GM23338 (cell line): Measurements from ENCODE around the gene LNX1. TPM values are rescaled to one million over a fixed set of nuclear protein-coding genes. Genes with fewer than 3 reads are reported as not detected.

Experiments used
- ATAC-seq: fragments of 200-7000 bp; cut with Tn5 transposase; 3 replicates; pipeline ENCODE4 v1.9.1; 2020
- DNase-seq: peaks from one replicate; pipeline ENCODE4 v3.0.0-alpha.2; 2015; ENCODE audit warnings: low spot score
- H2AFZ ChIP-seq: fragments of 200-600 bp; sonication (generic); 2 replicates; pipeline ENCODE4 v1.8.0; 2016; ENCODE audit warnings: antibody characterized with exemption, mild to moderate bottlenecking, moderate library complexity
- H3F3A ChIP-seq: fragments of 200-600 bp; sonication (generic); replicated peaks from 2 replicates; pipeline ENCODE4 v1.8.0; 2017; ENCODE audit warnings: antibody characterized with exemption, mixed run types, low read depth
- H3K27ac ChIP-seq: fragments of 200-600 bp; sonication (generic); 2 replicates; pipeline ENCODE4 v1.6.1; 2016; ENCODE audit warnings: low read depth
- H3K27me3 ChIP-seq: fragments of 200-600 bp; sonication (generic); 2 replicates; pipeline ENCODE4 v1.8.0; 2016; ENCODE audit warnings: mild to moderate bottlenecking, mixed run types, moderate library complexity; ENCODE audit not compliant: insufficient read depth
- H3K36me3 ChIP-seq: fragments of 200-600 bp; sonication (generic); 2 replicates; pipeline ENCODE4 v1.8.0; 2016; ENCODE audit warnings: mild to moderate bottlenecking; ENCODE audit not compliant: insufficient read depth
- H3K4me1 ChIP-seq: fragments of 200-600 bp; sonication (generic); 2 replicates; pipeline ENCODE4 v1.8.0; 2016; ENCODE audit warnings: mild to moderate bottlenecking, moderate library complexity; ENCODE audit not compliant: insufficient read depth
- H3K4me2 ChIP-seq: fragments of 200-600 bp; sonication (generic); 2 replicates; pipeline ENCODE4 v1.7.1; 2017; ENCODE audit warnings: mixed run types
- H3K4me3 ChIP-seq: fragments of 200-600 bp; sonication (generic); 2 replicates; pipeline ENCODE4 v1.6.1; 2016; ENCODE audit warnings: mixed run types
- H3K79me2 ChIP-seq: fragments of 200-600 bp; sonication (generic); replicated peaks from 2 replicates; pipeline ENCODE4 v1.8.0; 2017; ENCODE audit warnings: mild to moderate bottlenecking; ENCODE audit not compliant: insufficient read depth
- H3K9me2 ChIP-seq: fragments of 200-600 bp; sonication (generic); 2 replicates; pipeline ENCODE4 v1.8.0; 2017; ENCODE audit not compliant: insufficient read depth
- H4K20me1 ChIP-seq: fragments of 200-600 bp; sonication (generic); replicated peaks from 2 replicates; pipeline ENCODE4 v1.8.0; 2017; ENCODE audit warnings: mild to moderate bottlenecking; ENCODE audit not compliant: insufficient read depth
- H3K27ac Mint-ChIP-seq: 2 replicates; pipeline ENCODE4 v1.8.0; 2020; ENCODE audit warnings: inconsistent platforms, mild to moderate bottlenecking, moderate library complexity, mixed read lengths
- H3K27me3 Mint-ChIP-seq: 3 replicates; pipeline ENCODE4 v1.8.0; 2022; ENCODE audit warnings: low read depth, mild to moderate bottlenecking, moderate library complexity, mixed read lengths, inconsistent platforms; ENCODE audit not compliant: insufficient read depth, poor library complexity
- H3K36me3 Mint-ChIP-seq: 3 replicates; pipeline ENCODE4 v1.8.0; 2021; ENCODE audit warnings: low read depth, mild to moderate bottlenecking, inconsistent platforms, moderate library complexity, mixed read lengths
- H3K4me1 Mint-ChIP-seq: 3 replicates; pipeline ENCODE4 v1.8.0; 2020; ENCODE audit warnings: mild to moderate bottlenecking, inconsistent platforms, mixed read lengths
- H3K4me3 Mint-ChIP-seq: 3 replicates; pipeline ENCODE4 v1.8.0; 2021; ENCODE audit warnings: moderate library complexity, mild to moderate bottlenecking, inconsistent platforms, mixed read lengths
- H3K9me3 Mint-ChIP-seq: 3 replicates; pipeline ENCODE4 v1.8.0; 2020; ENCODE audit warnings: moderate library complexity, mild to moderate bottlenecking, inconsistent platforms, mixed read lengths
- CREB1 ChIP-seq: fragments of 250-450 bp; sonication (Bioruptor Pico); IDR thresholded peaks from 2 replicates; pipeline ENCODE4 v1.5.0; 2020; ENCODE audit warnings: low read depth, mild to moderate bottlenecking, moderate library complexity
- EZH2 ChIP-seq: fragments of 200-600 bp; sonication (generic); IDR thresholded peaks from one replicate; pipeline ENCODE4 v1.8.0; 2017; ENCODE audit warnings: antibody characterized with exemption, mild to moderate bottlenecking, low read depth; ENCODE audit not compliant: unreplicated experiment
- ZNF114 ChIP-seq: fragments of 250-450 bp; sonication (Bioruptor Pico); IDR thresholded peaks from 2 replicates; pipeline ENCODE4 v1.5.0; 2020; ENCODE audit warnings: mild to moderate bottlenecking, moderate library complexity
- polyA plus RNA-seq: library from polyadenylated mRNA; unstranded; fragments of >200 nt; fragmentation: Nextera tagmentation; extraction: Ambion mirVana; gene quantifications from 2 replicates; pipeline ENCODE4 v1.2.1, GENCODE V29; 2016
- total RNA-seq: library from RNA; depleted of rRNA; stranded (reverse); fragments of >200 nt; shearing (Covaris generic); gene quantifications from 2 replicates; pipeline ENCODE4 v1.2.3, GENCODE V29; 2014
- TF ChIP-seq, protein P1 (sequence below): fragments of 250-450 bp; sonication (Bioruptor Pico); IDR thresholded peaks from 2 replicates; pipeline ENCODE4 v1.5.0; 2020; ENCODE audit warnings: mild to moderate bottlenecking, moderate library complexity
- TF ChIP-seq, protein P2 (sequence below): IDR thresholded peaks from one replicate; pipeline ENCODE4 v1.6.1; 2018; ENCODE audit warnings: antibody characterized with exemption; ENCODE audit not compliant: unreplicated experiment

Gene LNX1
- total and polyA plus RNA-seq, 2 experiments from 2014 or later: 5.4 to 6.4 TPM

DNA sequence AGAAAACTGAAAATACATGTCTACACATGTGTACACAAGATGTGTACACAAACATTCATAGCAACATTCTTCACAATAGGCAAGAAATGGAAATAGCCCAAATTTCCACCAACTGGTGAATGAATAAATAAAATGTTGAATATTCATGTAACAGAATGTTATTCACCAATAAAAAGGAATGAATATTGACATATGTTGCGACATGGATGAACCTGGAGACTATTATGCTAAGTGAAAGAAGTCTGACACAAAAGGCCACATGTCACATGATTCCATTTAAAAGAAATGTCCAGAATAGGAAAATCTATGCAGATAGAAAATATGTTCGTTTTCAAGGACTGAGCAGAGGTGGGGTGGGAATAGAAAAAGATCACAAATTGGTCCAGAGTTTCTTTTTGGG is 34.6 kb upstream of the LNX1 start (continued):
- TF ChIP-seq, protein P1, sequence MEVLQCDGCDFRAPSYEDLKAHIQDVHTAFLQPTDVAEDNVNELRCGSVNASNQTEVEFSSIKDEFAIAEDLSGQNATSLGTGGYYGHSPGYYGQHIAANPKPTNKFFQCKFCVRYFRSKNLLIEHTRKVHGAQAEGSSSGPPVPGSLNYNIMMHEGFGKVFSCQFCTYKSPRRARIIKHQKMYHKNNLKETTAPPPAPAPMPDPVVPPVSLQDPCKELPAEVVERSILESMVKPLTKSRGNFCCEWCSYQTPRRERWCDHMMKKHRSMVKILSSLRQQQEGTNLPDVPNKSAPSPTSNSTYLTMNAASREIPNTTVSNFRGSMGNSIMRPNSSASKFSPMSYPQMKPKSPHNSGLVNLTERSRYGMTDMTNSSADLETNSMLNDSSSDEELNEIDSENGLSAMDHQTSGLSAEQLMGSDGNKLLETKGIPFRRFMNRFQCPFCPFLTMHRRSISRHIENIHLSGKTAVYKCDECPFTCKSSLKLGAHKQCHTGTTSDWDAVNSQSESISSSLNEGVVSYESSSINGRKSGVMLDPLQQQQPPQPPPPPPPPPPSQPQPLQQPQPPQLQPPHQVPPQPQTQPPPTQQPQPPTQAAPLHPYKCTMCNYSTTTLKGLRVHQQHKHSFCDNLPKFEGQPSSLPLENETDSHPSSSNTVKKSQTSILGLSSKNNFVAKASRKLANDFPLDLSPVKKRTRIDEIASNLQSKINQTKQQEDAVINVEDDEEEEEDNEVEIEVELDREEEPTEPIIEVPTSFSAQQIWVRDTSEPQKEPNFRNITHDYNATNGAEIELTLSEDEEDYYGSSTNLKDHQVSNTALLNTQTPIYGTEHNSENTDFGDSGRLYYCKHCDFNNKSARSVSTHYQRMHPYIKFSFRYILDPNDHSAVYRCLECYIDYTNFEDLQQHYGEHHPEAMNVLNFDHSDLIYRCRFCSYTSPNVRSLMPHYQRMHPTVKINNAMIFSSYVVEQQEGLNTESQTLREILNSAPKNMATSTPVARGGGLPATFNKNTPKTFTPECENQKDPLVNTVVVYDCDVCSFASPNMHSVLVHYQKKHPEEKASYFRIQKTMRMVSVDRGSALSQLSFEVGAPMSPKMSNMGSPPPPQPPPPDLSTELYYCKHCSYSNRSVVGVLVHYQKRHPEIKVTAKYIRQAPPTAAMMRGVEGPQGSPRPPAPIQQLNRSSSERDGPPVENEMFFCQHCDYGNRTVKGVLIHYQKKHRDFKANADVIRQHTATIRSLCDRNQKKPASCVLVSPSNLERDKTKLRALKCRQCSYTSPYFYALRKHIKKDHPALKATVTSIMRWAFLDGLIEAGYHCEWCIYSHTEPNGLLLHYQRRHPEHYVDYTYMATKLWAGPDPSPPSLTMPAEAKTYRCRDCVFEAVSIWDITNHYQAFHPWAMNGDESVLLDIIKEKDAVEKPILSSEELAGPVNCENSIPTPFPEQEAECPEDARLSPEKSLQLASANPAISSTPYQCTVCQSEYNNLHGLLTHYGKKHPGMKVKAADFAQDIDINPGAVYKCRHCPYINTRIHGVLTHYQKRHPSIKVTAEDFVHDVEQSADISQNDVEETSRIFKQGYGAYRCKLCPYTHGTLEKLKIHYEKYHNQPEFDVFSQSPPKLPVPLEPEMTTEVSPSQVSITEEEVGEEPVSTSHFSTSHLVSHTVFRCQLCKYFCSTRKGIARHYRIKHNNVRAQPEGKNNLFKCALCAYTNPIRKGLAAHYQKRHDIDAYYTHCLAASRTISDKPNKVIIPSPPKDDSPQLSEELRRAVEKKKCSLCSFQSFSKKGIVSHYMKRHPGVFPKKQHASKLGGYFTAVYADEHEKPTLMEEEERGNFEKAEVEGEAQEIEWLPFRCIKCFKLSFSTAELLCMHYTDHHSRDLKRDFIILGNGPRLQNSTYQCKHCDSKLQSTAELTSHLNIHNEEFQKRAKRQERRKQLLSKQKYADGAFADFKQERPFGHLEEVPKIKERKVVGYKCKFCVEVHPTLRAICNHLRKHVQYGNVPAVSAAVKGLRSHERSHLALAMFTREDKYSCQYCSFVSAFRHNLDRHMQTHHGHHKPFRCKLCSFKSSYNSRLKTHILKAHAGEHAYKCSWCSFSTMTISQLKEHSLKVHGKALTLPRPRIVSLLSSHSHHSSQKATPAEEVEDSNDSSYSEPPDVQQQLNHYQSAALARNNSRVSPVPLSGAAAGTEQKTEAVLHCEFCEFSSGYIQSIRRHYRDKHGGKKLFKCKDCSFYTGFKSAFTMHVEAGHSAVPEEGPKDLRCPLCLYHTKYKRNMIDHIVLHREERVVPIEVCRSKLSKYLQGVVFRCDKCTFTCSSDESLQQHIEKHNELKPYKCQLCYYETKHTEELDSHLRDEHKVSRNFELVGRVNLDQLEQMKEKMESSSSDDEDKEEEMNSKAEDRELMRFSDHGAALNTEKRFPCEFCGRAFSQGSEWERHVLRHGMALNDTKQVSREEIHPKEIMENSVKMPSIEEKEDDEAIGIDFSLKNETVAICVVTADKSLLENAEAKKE (CRISPR knock-in tag): no peak
- TF ChIP-seq ZNF114 (no peak), EZH2 (no peak), CREB1 (CRISPR knock-in tag) (no peak)

DNA sequence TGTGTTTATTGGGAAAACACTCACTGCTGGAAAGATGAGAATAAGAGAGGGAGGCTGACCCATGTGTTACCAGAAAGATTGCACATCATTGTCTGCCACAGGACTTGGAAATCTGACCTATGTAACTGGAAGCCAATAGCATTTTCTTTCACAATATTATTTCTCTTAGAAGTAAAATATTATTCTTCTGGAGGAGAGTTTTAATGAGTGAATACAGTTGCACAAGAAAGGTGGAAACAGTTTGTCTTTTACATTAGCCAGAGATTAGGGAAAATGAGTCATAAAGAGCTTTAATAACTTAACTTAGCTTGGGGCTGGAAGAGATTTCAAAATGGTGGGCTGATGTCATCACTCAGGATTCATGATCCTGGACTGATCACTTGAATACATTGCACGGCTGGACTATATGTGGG is 31.5 kb upstream of the LNX1 start:
- H2AFZ ChIP-seq: no peak overlapping the region
- H3K4me1 ChIP-seq: peaks cover 2% of the 10 kb centered on the region; the same call in 1 of the 2 replicates
- H3K27ac ChIP-seq: no peak overlapping the region
- no peaks in the 10 kb centered on the region for H3K27me3 Mint-ChIP-seq
- no peaks in the 10 kb centered on the region for H3F3A ChIP-seq
- no peak overlapping the region for H3K4me2 ChIP-seq
- no peaks in the 10 kb centered on the region for H3K79me2 ChIP-seq
- no peak overlapping the region for H3K27ac Mint-ChIP-seq
- peaks cover 5% of the 10 kb centered on the region for H3K9me2 ChIP-seq
- DNase-seq (no peak), ATAC-seq (no peak)
- no peaks in the 10 kb centered on the region for H3K9me3 Mint-ChIP-seq
- H4K20me1 ChIP-seq: no peaks in the 10 kb centered on the region
- peaks cover 10% of the 10 kb centered on the region for H3K4me1 Mint-ChIP-seq
- no peaks in the 10 kb centered on the region for H3K27me3 ChIP-seq
- no peak overlapping the region for H3K4me3 Mint-ChIP-seq
- no peak overlapping the region for H3K4me3 ChIP-seq
- no peaks in the 10 kb centered on the region for H3K36me3 ChIP-seq
- no peaks in the 10 kb centered on the region for H3K36me3 Mint-ChIP-seq
- TF ChIP-seq CREB1 (CRISPR knock-in tag) (no peak), EZH2 (no peak)
- TF ChIP-seq, protein P2, sequence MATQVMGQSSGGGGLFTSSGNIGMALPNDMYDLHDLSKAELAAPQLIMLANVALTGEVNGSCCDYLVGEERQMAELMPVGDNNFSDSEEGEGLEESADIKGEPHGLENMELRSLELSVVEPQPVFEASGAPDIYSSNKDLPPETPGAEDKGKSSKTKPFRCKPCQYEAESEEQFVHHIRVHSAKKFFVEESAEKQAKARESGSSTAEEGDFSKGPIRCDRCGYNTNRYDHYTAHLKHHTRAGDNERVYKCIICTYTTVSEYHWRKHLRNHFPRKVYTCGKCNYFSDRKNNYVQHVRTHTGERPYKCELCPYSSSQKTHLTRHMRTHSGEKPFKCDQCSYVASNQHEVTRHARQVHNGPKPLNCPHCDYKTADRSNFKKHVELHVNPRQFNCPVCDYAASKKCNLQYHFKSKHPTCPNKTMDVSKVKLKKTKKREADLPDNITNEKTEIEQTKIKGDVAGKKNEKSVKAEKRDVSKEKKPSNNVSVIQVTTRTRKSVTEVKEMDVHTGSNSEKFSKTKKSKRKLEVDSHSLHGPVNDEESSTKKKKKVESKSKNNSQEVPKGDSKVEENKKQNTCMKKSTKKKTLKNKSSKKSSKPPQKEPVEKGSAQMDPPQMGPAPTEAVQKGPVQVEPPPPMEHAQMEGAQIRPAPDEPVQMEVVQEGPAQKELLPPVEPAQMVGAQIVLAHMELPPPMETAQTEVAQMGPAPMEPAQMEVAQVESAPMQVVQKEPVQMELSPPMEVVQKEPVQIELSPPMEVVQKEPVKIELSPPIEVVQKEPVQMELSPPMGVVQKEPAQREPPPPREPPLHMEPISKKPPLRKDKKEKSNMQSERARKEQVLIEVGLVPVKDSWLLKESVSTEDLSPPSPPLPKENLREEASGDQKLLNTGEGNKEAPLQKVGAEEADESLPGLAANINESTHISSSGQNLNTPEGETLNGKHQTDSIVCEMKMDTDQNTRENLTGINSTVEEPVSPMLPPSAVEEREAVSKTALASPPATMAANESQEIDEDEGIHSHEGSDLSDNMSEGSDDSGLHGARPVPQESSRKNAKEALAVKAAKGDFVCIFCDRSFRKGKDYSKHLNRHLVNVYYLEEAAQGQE: no peak
- TF ChIP-seq, protein P1 (CRISPR knock-in tag): no peak
